ENCODE measurements around the gene HDDC2. TPM values are rescaled to one million over a fixed set of nuclear protein-coding genes. Genes with fewer than 3 reads are reported as not detected.

Gene HDDC2
- polyA plus RNA-seq, 1 donor from 2014 or later = 75.2 TPM

DNA sequence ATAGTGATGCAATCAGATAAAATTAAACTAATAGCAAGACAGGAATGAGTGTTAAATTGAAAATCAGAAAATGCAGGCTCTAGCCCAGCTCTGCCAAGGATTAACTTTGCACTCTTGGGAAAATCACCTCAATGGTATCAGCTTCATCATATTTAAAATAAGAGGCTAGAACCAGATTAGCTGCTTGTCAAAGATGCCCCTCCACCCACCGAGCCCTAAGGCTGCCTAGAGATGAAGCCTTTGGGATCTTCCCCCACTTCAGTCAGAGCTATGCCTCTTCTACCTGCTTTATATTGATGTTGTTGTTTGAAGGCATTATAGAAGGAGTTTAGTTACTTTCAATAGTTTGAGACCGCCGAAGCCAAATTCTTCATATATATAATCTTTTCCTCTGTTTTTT, 47.4 kb downstream of the HDDC2 start:
- Histone ChIP-seq H3K79me2 (replicated peaks; ENCODE audit: insufficient read depth, low read length) (no peaks in the 10 kb centered on the region), H3K9me2 (ENCODE audit: insufficient read depth, low read length) (no peaks in the 10 kb centered on the region), H3K9me3 (ENCODE audit: low read length) (no peaks in the 10 kb centered on the region), H3K27ac (ENCODE audit: low read length) (no peak overlapping the region), H3K4me2 (ENCODE audit: low read length) (no peak overlapping the region), H3K27me3 (ENCODE audit: insufficient read depth, low read depth, low read length) (no peaks in the 10 kb centered on the region), H3K36me3 (ENCODE audit: insufficient read depth, low read length) (no peaks in the 10 kb centered on the region), H3F3A (ENCODE audit: insufficient read depth, low read length, poor library complexity, severe bottlenecking) (no peaks in the 10 kb centered on the region), H2AFZ (ENCODE audit: low read depth, low read length) (no peak overlapping the region), H3K4me3 (ENCODE audit: low read length) (no peak overlapping the region), H4K20me1 (ENCODE audit: insufficient read depth) (no peaks in the 10 kb centered on the region), H3K9ac (ENCODE audit: low read length) (no peak overlapping the region)
- TF ChIP-seq MXI1 (conservative IDR thresholded peaks at IDR 0.05; ENCODE audit: poor library complexity, severe bottlenecking) (no peak), EP300 (conservative IDR thresholded peaks at IDR 0.05; ENCODE audit: poor library complexity, severe bottlenecking) (no peak)

DNA sequence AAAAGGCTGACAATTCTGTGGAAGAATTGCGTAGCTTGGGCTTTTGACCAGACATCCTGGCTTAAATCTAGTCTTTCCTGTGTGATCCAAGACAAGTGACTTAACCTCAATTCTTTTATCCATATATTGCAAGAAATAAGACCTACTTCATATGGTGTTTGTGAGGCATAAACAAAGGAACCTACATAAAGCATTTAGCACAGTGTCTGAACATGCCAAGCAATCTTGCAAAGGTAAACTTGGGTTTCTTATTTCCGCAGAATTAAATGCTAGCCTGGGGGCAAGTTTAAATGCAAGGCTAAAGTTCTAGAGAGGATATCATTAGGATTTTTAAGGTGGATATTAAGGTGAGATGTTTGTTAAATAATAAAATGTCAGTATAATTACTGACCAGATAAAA, 47.9 kb downstream of the HDDC2 start:
- H3K9me2 ChIP-seq (ENCODE audit: insufficient read depth, low read length) = no peaks in the 10 kb centered on the region
- H3K4me3 ChIP-seq (ENCODE audit: low read length) = no peak overlapping the region
- H3K9ac ChIP-seq (ENCODE audit: low read length) = no peak overlapping the region
- H3K36me3 ChIP-seq (ENCODE audit: insufficient read depth, low read length) = no peaks in the 10 kb centered on the region
- no peak overlapping the region for H2AFZ ChIP-seq (ENCODE audit: low read depth, low read length)
- TF ChIP-seq POLR2AphosphoS5 (IDR thresholded peaks at IDR 0.05) (no peak), SMC3 (conservative IDR thresholded peaks at IDR 0.05; ENCODE audit: poor library complexity) (no peak), EP300 (conservative IDR thresholded peaks at IDR 0.05; ENCODE audit: poor library complexity, severe bottlenecking) (no peak), EZH2 (IDR thresholded peaks at IDR 0.05; ENCODE audit: borderline replicate concordance, insufficient read depth, low read length, poor library complexity, severe bottlenecking) (no peak), TAF1 (IDR thresholded peaks at IDR 0.05; ENCODE audit: low read depth) (no peak), MXI1 (conservative IDR thresholded peaks at IDR 0.05; ENCODE audit: poor library complexity, severe bottlenecking) (no peak), RAD21 (conservative IDR thresholded peaks at IDR 0.05) (no peak)
- TF ChIP-seq, protein P1, sequence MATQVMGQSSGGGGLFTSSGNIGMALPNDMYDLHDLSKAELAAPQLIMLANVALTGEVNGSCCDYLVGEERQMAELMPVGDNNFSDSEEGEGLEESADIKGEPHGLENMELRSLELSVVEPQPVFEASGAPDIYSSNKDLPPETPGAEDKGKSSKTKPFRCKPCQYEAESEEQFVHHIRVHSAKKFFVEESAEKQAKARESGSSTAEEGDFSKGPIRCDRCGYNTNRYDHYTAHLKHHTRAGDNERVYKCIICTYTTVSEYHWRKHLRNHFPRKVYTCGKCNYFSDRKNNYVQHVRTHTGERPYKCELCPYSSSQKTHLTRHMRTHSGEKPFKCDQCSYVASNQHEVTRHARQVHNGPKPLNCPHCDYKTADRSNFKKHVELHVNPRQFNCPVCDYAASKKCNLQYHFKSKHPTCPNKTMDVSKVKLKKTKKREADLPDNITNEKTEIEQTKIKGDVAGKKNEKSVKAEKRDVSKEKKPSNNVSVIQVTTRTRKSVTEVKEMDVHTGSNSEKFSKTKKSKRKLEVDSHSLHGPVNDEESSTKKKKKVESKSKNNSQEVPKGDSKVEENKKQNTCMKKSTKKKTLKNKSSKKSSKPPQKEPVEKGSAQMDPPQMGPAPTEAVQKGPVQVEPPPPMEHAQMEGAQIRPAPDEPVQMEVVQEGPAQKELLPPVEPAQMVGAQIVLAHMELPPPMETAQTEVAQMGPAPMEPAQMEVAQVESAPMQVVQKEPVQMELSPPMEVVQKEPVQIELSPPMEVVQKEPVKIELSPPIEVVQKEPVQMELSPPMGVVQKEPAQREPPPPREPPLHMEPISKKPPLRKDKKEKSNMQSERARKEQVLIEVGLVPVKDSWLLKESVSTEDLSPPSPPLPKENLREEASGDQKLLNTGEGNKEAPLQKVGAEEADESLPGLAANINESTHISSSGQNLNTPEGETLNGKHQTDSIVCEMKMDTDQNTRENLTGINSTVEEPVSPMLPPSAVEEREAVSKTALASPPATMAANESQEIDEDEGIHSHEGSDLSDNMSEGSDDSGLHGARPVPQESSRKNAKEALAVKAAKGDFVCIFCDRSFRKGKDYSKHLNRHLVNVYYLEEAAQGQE (IDR thresholded peaks at IDR 0.05; ENCODE audit: borderline replicate concordance) = no peak
- TF ChIP-seq, protein P2, sequence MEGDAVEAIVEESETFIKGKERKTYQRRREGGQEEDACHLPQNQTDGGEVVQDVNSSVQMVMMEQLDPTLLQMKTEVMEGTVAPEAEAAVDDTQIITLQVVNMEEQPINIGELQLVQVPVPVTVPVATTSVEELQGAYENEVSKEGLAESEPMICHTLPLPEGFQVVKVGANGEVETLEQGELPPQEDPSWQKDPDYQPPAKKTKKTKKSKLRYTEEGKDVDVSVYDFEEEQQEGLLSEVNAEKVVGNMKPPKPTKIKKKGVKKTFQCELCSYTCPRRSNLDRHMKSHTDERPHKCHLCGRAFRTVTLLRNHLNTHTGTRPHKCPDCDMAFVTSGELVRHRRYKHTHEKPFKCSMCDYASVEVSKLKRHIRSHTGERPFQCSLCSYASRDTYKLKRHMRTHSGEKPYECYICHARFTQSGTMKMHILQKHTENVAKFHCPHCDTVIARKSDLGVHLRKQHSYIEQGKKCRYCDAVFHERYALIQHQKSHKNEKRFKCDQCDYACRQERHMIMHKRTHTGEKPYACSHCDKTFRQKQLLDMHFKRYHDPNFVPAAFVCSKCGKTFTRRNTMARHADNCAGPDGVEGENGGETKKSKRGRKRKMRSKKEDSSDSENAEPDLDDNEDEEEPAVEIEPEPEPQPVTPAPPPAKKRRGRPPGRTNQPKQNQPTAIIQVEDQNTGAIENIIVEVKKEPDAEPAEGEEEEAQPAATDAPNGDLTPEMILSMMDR (IDR thresholded peaks at IDR 0.05; ENCODE audit: poor library complexity, severe bottlenecking) = no peak
- no peaks in the 10 kb centered on the region for H3K27me3 ChIP-seq (ENCODE audit: insufficient read depth, low read depth, low read length)
- H3K9me3 ChIP-seq (ENCODE audit: low read length) = no peaks in the 10 kb centered on the region
- H3F3A ChIP-seq (ENCODE audit: insufficient read depth, low read length, poor library complexity, severe bottlenecking) = no peaks in the 10 kb centered on the region
- no peak overlapping the region for H3K27ac ChIP-seq (ENCODE audit: low read length)
- no peak overlapping the region for H3K4me2 ChIP-seq (ENCODE audit: low read length)
- H3K79me2 ChIP-seq (replicated peaks; ENCODE audit: insufficient read depth, low read length) = no peaks in the 10 kb centered on the region
- H4K20me1 ChIP-seq (ENCODE audit: insufficient read depth) = no peaks in the 10 kb centered on the region

DNA sequence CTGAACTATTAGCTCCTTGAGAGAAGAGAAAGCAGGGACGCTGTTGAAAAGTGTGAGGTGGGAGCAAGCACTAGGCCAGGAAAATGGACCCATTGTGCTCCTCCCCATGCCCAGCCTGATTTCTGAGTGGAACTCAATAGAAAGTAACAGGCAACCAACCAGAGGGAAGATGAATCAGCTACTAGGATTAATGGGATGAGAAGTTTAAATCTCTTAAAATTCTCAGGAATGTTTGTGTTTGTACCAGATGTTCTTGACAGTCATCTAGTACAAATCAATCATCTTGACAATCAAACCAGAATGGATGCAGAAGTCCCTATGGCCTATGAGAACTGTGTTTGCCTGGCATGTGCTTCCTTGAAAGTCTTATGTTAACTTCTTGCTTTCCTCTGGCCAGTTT, 48.9 kb downstream of the HDDC2 start:
- no peak for TF ChIP-seq EP300 (conservative IDR thresholded peaks at IDR 0.05; ENCODE audit: poor library complexity, severe bottlenecking)
- no peak for TF ChIP-seq TAF1 (IDR thresholded peaks at IDR 0.05; ENCODE audit: low read depth)
- TF ChIP-seq, protein P1 (IDR thresholded peaks at IDR 0.05; ENCODE audit: borderline replicate concordance) = no peak
- TF ChIP-seq RAD21 (conservative IDR thresholded peaks at IDR 0.05) = no peak
- TF ChIP-seq SMC3 (conservative IDR thresholded peaks at IDR 0.05; ENCODE audit: poor library complexity) = no peak
- TF ChIP-seq POLR2AphosphoS5 (IDR thresholded peaks at IDR 0.05) = no peak
- no peak for TF ChIP-seq MXI1 (conservative IDR thresholded peaks at IDR 0.05; ENCODE audit: poor library complexity, severe bottlenecking)
- no peak for TF ChIP-seq EZH2 (IDR thresholded peaks at IDR 0.05; ENCODE audit: borderline replicate concordance, insufficient read depth, low read length, poor library complexity, severe bottlenecking)
- TF ChIP-seq, protein P2 (IDR thresholded peaks at IDR 0.05; ENCODE audit: poor library complexity, severe bottlenecking) = no peak
- H3K9me2 ChIP-seq (ENCODE audit: insufficient read depth, low read length) = no peaks in the 10 kb centered on the region
- no peak overlapping the region for H2AFZ ChIP-seq (ENCODE audit: low read depth, low read length)

More for the DNA sequence above, 48.9 kb downstream of the HDDC2 start:
- no peaks in the 10 kb centered on the region for H3K36me3 ChIP-seq (ENCODE audit: insufficient read depth, low read length)
- H3K27me3 ChIP-seq (ENCODE audit: insufficient read depth, low read depth, low read length) = no peaks in the 10 kb centered on the region
- no peak overlapping the region for H3K27ac ChIP-seq (ENCODE audit: low read length)
- H3K4me2 ChIP-seq (ENCODE audit: low read length) = no peak overlapping the region
- H3F3A ChIP-seq (ENCODE audit: insufficient read depth, low read length, poor library complexity, severe bottlenecking) = no peaks in the 10 kb centered on the region
- no peak overlapping the region for H3K9ac ChIP-seq (ENCODE audit: low read length)
- H3K9me3 ChIP-seq (ENCODE audit: low read length) = no peaks in the 10 kb centered on the region
- no peak overlapping the region for H3K4me3 ChIP-seq (ENCODE audit: low read length)
- H4K20me1 ChIP-seq (ENCODE audit: insufficient read depth) = no peaks in the 10 kb centered on the region
- no peaks in the 10 kb centered on the region for H3K79me2 ChIP-seq (replicated peaks; ENCODE audit: insufficient read depth, low read length)
